H9 (cell line): Measurements from ENCODE around the gene ZP1. TPM values are rescaled to one million over a fixed set of nuclear protein-coding genes. Genes with fewer than 3 reads are reported as not detected.

ENCODE experiments used
- DNase-seq: peaks from one replicate; pipeline ENCODE4 v3.0.0-alpha.2; 2017
- H2AFZ ChIP-seq: one replicate; pipeline ENCODE4 v1.6.1; 2013; ENCODE audit warnings: mild to moderate bottlenecking, low read length, control low read depth, moderate library complexity
- H2AK5ac ChIP-seq: 2 replicates; pipeline ENCODE4 v1.6.1; 2013; ENCODE audit warnings: low read length, control low read depth, mixed read lengths; ENCODE audit not compliant: insufficient read length
- H2BK120ac ChIP-seq: one replicate; pipeline ENCODE4 v1.6.1; 2013; ENCODE audit warnings: low read depth, mild to moderate bottlenecking, low read length, control low read depth, inconsistent platforms; ENCODE audit not compliant: poor library complexity, severe bottlenecking
- H2BK12ac ChIP-seq: 2 replicates; pipeline ENCODE4 v1.6.1; 2013; ENCODE audit warnings: low read length, control low read depth, mixed read lengths, low read depth; ENCODE audit not compliant: insufficient read length
- H2BK15ac ChIP-seq: 2 replicates; pipeline ENCODE4 v1.6.1; 2013; ENCODE audit warnings: low read depth, low read length, control low read depth
- H2BK20ac ChIP-seq: one replicate; pipeline ENCODE4 v1.6.1; 2013; ENCODE audit warnings: low read depth, mild to moderate bottlenecking, low read length, control low read depth, inconsistent platforms; ENCODE audit not compliant: poor library complexity, severe bottlenecking
- H2BK5ac ChIP-seq: 2 replicates; pipeline ENCODE4 v1.6.1; 2013; ENCODE audit warnings: low read length, control low read depth, mixed read lengths; ENCODE audit not compliant: insufficient read length
- H3K14ac ChIP-seq: 2 replicates; pipeline ENCODE4 v1.6.1; 2013; ENCODE audit warnings: low read length, control low read depth; ENCODE audit not compliant: insufficient read depth
- H3K18ac ChIP-seq: 2 replicates; pipeline ENCODE4 v1.6.1; 2013; ENCODE audit warnings: low read depth, mild to moderate bottlenecking, mixed read lengths, low read length, control low read depth; ENCODE audit not compliant: insufficient read length
- H3K23ac ChIP-seq: 2 replicates; pipeline ENCODE4 v1.6.1; 2013; ENCODE audit warnings: low read length, control low read depth, mixed read lengths, low read depth; ENCODE audit not compliant: insufficient read length
- H3K23me2 ChIP-seq: 2 replicates; pipeline ENCODE4 v1.6.1; 2013; ENCODE audit warnings: low read depth, mild to moderate bottlenecking, mixed read lengths, low read length, control low read depth; ENCODE audit not compliant: insufficient read length, poor library complexity, severe bottlenecking
- H3K27ac ChIP-seq: 2 replicates; pipeline ENCODE4 v1.5.1; 2013; ENCODE audit warnings: low read length, control low read depth, mixed read lengths, low read depth; ENCODE audit not compliant: insufficient read length
- H3K27me3 ChIP-seq: 2 replicates; pipeline ENCODE4 v1.6.1; 2013; ENCODE audit warnings: low read length, control low read depth, inconsistent platforms; ENCODE audit not compliant: insufficient read depth
- H3K4ac ChIP-seq: 2 replicates; pipeline ENCODE4 v1.6.1; 2013; ENCODE audit warnings: low read depth, mild to moderate bottlenecking, control low read depth, inconsistent platforms, low read length, moderate library complexity
- H3K4me1 ChIP-seq: 2 replicates; pipeline ENCODE4 v1.6.1; 2013; ENCODE audit warnings: low read length, control low read depth, inconsistent platforms; ENCODE audit not compliant: insufficient read depth
- H3K4me2 ChIP-seq: 2 replicates; pipeline ENCODE4 v1.6.1; 2013; ENCODE audit warnings: low read length, control low read depth, mixed read lengths; ENCODE audit not compliant: insufficient read length, insufficient read depth
- H3K56ac ChIP-seq: 2 replicates; pipeline ENCODE4 v1.6.1; 2013; ENCODE audit warnings: low read depth, mild to moderate bottlenecking, mixed read lengths, low read length, control low read depth; ENCODE audit not compliant: insufficient read length
- H3K79me1 ChIP-seq: 2 replicates; pipeline ENCODE4 v1.6.1; 2013; ENCODE audit warnings: low read depth, mild to moderate bottlenecking, moderate library complexity, low read length, control low read depth, inconsistent platforms; ENCODE audit not compliant: insufficient read depth, poor library complexity, severe bottlenecking
- H3K79me2 ChIP-seq: 2 replicates; pipeline ENCODE4 v1.6.1; 2013; ENCODE audit warnings: low read length, control low read depth, inconsistent platforms; ENCODE audit not compliant: insufficient read depth
- H3K9ac ChIP-seq: 2 replicates; pipeline ENCODE4 v1.6.1; 2013; ENCODE audit warnings: low read length, control low read depth, mixed read lengths; ENCODE audit not compliant: insufficient read length; ENCODE audit errors: extremely low read depth
- H3K9me3 ChIP-seq: one replicate; pipeline ENCODE4 v1.6.1; 2013; ENCODE audit warnings: low read depth, low read length, inconsistent platforms; ENCODE audit not compliant: control insufficient read depth
- H3T11ph ChIP-seq: one replicate; pipeline ENCODE4 v1.6.1; 2013; ENCODE audit warnings: mild to moderate bottlenecking, low read length, control low read depth, inconsistent platforms
- H4K20me1 ChIP-seq: one replicate; pipeline ENCODE4 v1.6.1; 2013; ENCODE audit not compliant: control insufficient read depth, insufficient read length, insufficient read depth
- H4K5ac ChIP-seq: 2 replicates; pipeline ENCODE4 v1.6.1; 2013; ENCODE audit warnings: low read depth, mild to moderate bottlenecking, mixed read lengths, low read length, control low read depth; ENCODE audit not compliant: insufficient read length
- H4K8ac ChIP-seq: replicated peaks from 2 replicates; pipeline ENCODE4 v1.6.1; 2013; ENCODE audit warnings: low read length, control low read depth, mixed read lengths, low read depth; ENCODE audit not compliant: insufficient read length
- H4K91ac ChIP-seq: 2 replicates; pipeline ENCODE4 v1.6.1; 2013; ENCODE audit warnings: low read depth, mild to moderate bottlenecking, moderate library complexity, mixed read lengths, low read length, control low read depth; ENCODE audit not compliant: insufficient read length
- H3K27ac Mint-ChIP-seq, 3 experiments: 2 replicates in 2 of 3; 3 replicates in 1 of 3; pipeline ENCODE4 v1.8.0; 2020 to 2021; ENCODE audit warnings: mixed read lengths in 3 of 3, mild to moderate bottlenecking in 1 of 3, moderate library complexity in 1 of 3
- H3K27me3 Mint-ChIP-seq: 2 replicates; pipeline ENCODE4 v1.8.0; 2021; ENCODE audit warnings: low read depth, mild to moderate bottlenecking, moderate library complexity, mixed read lengths
- H3K36me3 Mint-ChIP-seq, 3 experiments: 2 replicates in 2 of 3; 3 replicates in 1 of 3; pipeline ENCODE4 v1.8.0; 2020 to 2021; ENCODE audit warnings: low read depth in 3 of 3, mixed read lengths in 3 of 3; ENCODE audit not compliant: insufficient read depth in 1 of 3
- H3K4me1 Mint-ChIP-seq, 2 experiments: 2 replicates each; pipeline ENCODE4 v1.8.0; 2020; ENCODE audit warnings: mixed read lengths in 2 of 2
- H3K4me3 Mint-ChIP-seq, 2 experiments: 2 replicates in 1 of 2; 3 replicates in 1 of 2; pipeline ENCODE4 v1.8.0; 2020 to 2021; ENCODE audit warnings: mild to moderate bottlenecking in 2 of 2, mixed read lengths in 2 of 2, moderate library complexity in 1 of 2
- H3K9me3 Mint-ChIP-seq, 2 experiments: 2 replicates in 1 of 2; 3 replicates in 1 of 2; pipeline ENCODE4 v1.8.0; 2020; ENCODE audit warnings: mild to moderate bottlenecking in 2 of 2, mixed read lengths in 2 of 2, moderate library complexity in 1 of 2
- CTCF ChIP-seq: fragments of 200-600 bp; sonication (generic); conservative IDR thresholded peaks from 3 replicates; pipeline ENCODE4 v1.8.0; 2021; ENCODE audit warnings: antibody characterized with exemption, mild to moderate bottlenecking
- WGBS: extraction: QIAGEN DNeasy Blood & Tissue Kit; methylation state at CpG from one replicate; pipeline ENCODE4 v1.1.7; 2013; ENCODE audit warnings: missing lambda C conversion rate, low lambda C conversion rate, mixed read lengths; ENCODE audit not compliant: insufficient read length; ENCODE audit errors: extremely low coverage; 5-methylcytosine and 5-hydroxymethylcytosine counted together
- total RNA-seq: library from RNA; stranded (reverse); gene quantifications from 2 replicates; pipeline ENCODE4 v1.2.1, GENCODE V29; 2021

Gene ZP1
- total RNA-seq, 1 experiment from 2014 or later: not detected

DNA sequence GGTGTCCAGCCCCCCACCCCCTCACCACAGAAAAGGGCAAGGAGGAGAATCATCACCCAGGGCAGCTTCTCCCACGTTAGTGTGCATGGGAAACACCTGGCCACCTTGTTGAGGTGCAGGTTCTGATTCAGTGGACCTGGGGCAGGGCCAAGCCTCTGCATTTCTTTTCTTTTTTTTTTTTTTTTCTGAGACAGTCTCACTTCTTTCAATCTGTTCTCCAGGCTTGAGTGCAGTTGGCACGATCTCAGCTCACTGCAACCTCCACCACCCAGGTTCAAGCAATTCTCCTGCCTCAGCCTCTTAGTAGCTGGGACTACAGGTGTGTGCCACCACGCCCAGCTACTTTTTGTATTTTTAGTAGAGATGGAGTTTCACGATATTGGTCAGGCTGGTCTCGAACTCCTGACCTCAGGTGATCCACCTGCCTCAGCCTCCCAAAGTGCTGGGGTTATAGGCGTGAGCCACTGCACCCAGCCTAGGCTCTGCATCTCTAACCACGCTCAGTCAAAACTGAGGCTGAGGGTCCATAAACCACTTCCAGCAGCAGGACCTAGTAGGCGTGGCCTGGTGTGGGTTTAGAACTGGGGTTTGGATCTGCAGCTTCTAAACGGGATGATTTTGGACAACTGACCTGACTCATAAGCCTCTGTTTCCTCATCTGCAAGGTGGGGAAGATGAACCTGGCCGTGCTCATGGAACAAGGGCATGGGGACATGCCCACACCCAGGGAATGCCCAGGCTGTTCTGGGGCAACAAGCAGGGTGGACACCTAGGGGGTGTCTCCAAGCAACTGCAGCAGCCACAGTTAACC is 734 bp downstream of the ZP1 start:
- Histone ChIP-seq H3K23me2 (no peaks in the 10 kb centered on the region), H3K4ac (no peak overlapping the region), H3K4me1 (no peaks in the 10 kb centered on the region; the same call in 1 of the 2 replicates), H3K27ac (no peak overlapping the region), H2BK5ac (no peak overlapping the region), H3K9me3 (no peaks in the 10 kb centered on the region), H3K18ac (no peak overlapping the region), H2AK5ac (no peak overlapping the region), H3K23ac (no peak overlapping the region), H2BK12ac (no peak overlapping the region), H3K79me2 (no peaks in the 10 kb centered on the region), H4K8ac (no peak overlapping the region), H2AFZ (no peak overlapping the region), H4K91ac (no peak overlapping the region), H2BK15ac (no peak overlapping the region), H3K56ac (no peak overlapping the region), H4K5ac (no peak overlapping the region), H3K9ac (no peak overlapping the region), H3K4me2 (no peak overlapping the region), H2BK120ac (no peak overlapping the region), H4K20me1 (no peaks in the 10 kb centered on the region), H3K14ac (no peak overlapping the region; the same call in 1 of the 2 replicates), H2BK20ac (no peak overlapping the region), H3T11ph (no peak overlapping the region), H3K79me1 (no peaks in the 10 kb centered on the region), H3K27me3 (no peaks in the 10 kb centered on the region)
- no peak for TF ChIP-seq CTCF
- H3K4me1 Mint-ChIP-seq: peaks cover 3 to 5% of the 10 kb centered on the region in 2 experiments
- DNase-seq: no peak
- peaks cover 2% of the 10 kb centered on the region; the same call in 1 of the 2 replicates for H3K27me3 Mint-ChIP-seq
- H3K27ac Mint-ChIP-seq: no peak overlapping the region
- H3K4me3 Mint-ChIP-seq: no peak overlapping the region
- no peaks in the 10 kb centered on the region for H3K36me3 Mint-ChIP-seq
- peaks cover 0 to 2% of the 10 kb centered on the region in 2 experiments; a peak in 1 of 5 replicates for H3K9me3 Mint-ChIP-seq
- no CpG with 5 or more reads among the region's 10 CpGs for WGBS
